HCT116 (cell line): Measurements from ENCODE around the gene KNTC1. TPM values are rescaled to one million over a fixed set of nuclear protein-coding genes. Genes with fewer than 3 reads are reported as not detected.

Experiments
- ATAC-seq: fragments of 200-7000 bp; cut with Tn5 transposase; 2 replicates; pipeline ENCODE4 v1.9.1; 2020; ENCODE audit warnings: mild to moderate bottlenecking, moderate library complexity
- BruUV-seq: library from RNA; stranded (reverse); fragments of 400-500 nt; replicated peaks from 2 replicates; lab custom pipeline; 2021; lab: Mats Ljungman, UMichigan
- CTCF ChIA-PET: fragments of 300-600 bp; sonication (Branson Sonifier 250); formaldehyde crosslinking; loops from one replicate; lab custom pipeline; 2021; ENCODE audit warnings: antibody characterized with exemption; lab: Charles Lee
- POLR2A ChIA-PET: fragments of 300-600, 350-600 bp; sonication (Branson Sonifier 250); formaldehyde crosslinking; loops from one replicate; lab custom pipeline; 2021; ENCODE audit warnings: antibody characterized with exemption; lab: Charles Lee
- RAD21 ChIA-PET, 2 experiments: fragments of 300-600 bp; sonication (Branson Sonifier 250); formaldehyde crosslinking; loops; one replicate each; lab custom pipeline; 2023; ENCODE audit warnings: low total read pairs in 2 of 2; ENCODE audit not compliant: uncharacterized antibody in 2 of 2, unreplicated experiment in 2 of 2, low non-redundant PET in 1 of 2; lab: Charles Lee
- DNase-seq: peaks from one replicate; pipeline ENCODE4 v3.0.0-alpha.2; 2010; ENCODE audit warnings: low read depth, low spot score
- H2AFZ ChIP-seq: fragments of 200-600 bp; shearing (Covaris generic), sonication (generic); 2 replicates; pipeline ENCODE4 v1.6.1; 2017; ENCODE audit warnings: low read depth, mixed run types, mixed read lengths, antibody characterized with exemption, low read length; ENCODE audit not compliant: poor library complexity, severe bottlenecking
- H3K27ac ChIP-seq: 2 replicates; pipeline ENCODE4 v1.5.1; 2012; ENCODE audit warnings: low read depth, low read length
- H3K27me3 ChIP-seq: fragments of 200-600 bp; sonication (generic); 2 replicates; pipeline ENCODE4 v1.6.1; 2016; ENCODE audit warnings: mixed run types, low read length, mixed read lengths; ENCODE audit not compliant: insufficient read depth
- H3K36me3 ChIP-seq, 2 experiments: fragments of 200-500 bp in 1 of 2; fragments of 200-600 bp in 1 of 2; sonication (Bioruptor generic) in 1 of 2; sonication (generic) in 1 of 2; 2 replicates each; pipeline versions ENCODE4 v1.5.1 to v1.6.1; 2014 to 2016; ENCODE audit warnings: low read length in 2 of 2, inconsistent platforms in 1 of 2, mixed read lengths in 1 of 2, mixed run types in 1 of 2; ENCODE audit not compliant: insufficient read depth in 2 of 2, control insufficient read depth in 1 of 2
- H3K4me1 ChIP-seq, 2 experiments: fragments of 200-600 bp in 1 of 2; sonication (generic) in 1 of 2; 2 replicates each; pipeline versions ENCODE4 v1.5.1 to v1.6.1; 2012 to 2017; ENCODE audit warnings: low read length in 2 of 2, inconsistent platforms in 1 of 2, mild to moderate bottlenecking in 1 of 2, mixed read lengths in 1 of 2, mixed run types in 1 of 2, moderate library complexity in 1 of 2; ENCODE audit not compliant: insufficient read depth in 2 of 2, control insufficient read depth in 1 of 2
- H3K4me2 ChIP-seq: fragments of 200-600 bp; sonication (generic); 2 replicates; pipeline ENCODE4 v1.6.1; 2017; ENCODE audit warnings: mixed run types, low read length, mixed read lengths
- H3K4me3 ChIP-seq, 2 experiments: fragments of 200-600 bp in 1 of 2; sonication (generic) in 1 of 2; replicated peaks in 1 of 2; 2 replicates each; pipeline ENCODE4 v1.5.1; 2011 to 2016; ENCODE audit warnings: low read length in 2 of 2, control low read depth in 1 of 2, low read depth in 1 of 2, mild to moderate bottlenecking in 1 of 2, mixed read lengths in 1 of 2, mixed run types in 1 of 2
- H3K79me2 ChIP-seq: fragments of 200-600 bp; sonication (generic); 2 replicates; pipeline ENCODE4 v1.6.1; 2017; ENCODE audit warnings: mild to moderate bottlenecking, mixed run types, low read length, moderate library complexity, mixed read lengths; ENCODE audit not compliant: insufficient read depth
- H3K9ac ChIP-seq: fragments of 200-600 bp; sonication (generic); 2 replicates; pipeline ENCODE4 v1.6.1; 2016; ENCODE audit warnings: low read length, mixed read lengths
- H3K9me2 ChIP-seq: fragments of 200-600 bp; sonication (generic), shearing (Covaris generic); 2 replicates; pipeline ENCODE4 v1.6.1; 2017; ENCODE audit warnings: mixed run types, mild to moderate bottlenecking, moderate library complexity; ENCODE audit not compliant: insufficient read depth
- H3K9me3 ChIP-seq, 2 experiments: fragments of 200-500 bp in 1 of 2; fragments of 200-600 bp in 1 of 2; sonication (Bioruptor generic) in 1 of 2; sonication (generic) in 1 of 2; 2 replicates each; pipeline ENCODE4 v1.6.1; 2014 to 2017; ENCODE audit warnings: low read length in 2 of 2, mixed read lengths in 2 of 2, inconsistent platforms in 1 of 2, low read depth in 1 of 2, mild to moderate bottlenecking in 1 of 2, mixed run types in 1 of 2, moderate library complexity in 1 of 2; ENCODE audit not compliant: control insufficient read depth in 1 of 2, insufficient read depth in 1 of 2
- H4K20me1 ChIP-seq: fragments of 200-600 bp; sonication (generic), shearing (Covaris generic); 2 replicates; pipeline ENCODE4 v1.6.1; 2017; ENCODE audit warnings: mixed run types, mild to moderate bottlenecking, moderate library complexity; ENCODE audit not compliant: insufficient read depth
- CEBPB ChIP-seq: IDR thresholded peaks from 2 replicates; pipeline ENCODE4 v1.6.1; 2012; ENCODE audit warnings: low read depth
- ELF1 ChIP-seq: IDR thresholded peaks from 2 replicates; pipeline ENCODE4 v1.6.1; 2012; ENCODE audit warnings: low read depth, borderline replicate concordance
- EZH2 ChIP-seq: fragments of 200-600 bp; sonication (generic); IDR thresholded peaks from 2 replicates; pipeline ENCODE4 v1.6.1; 2017; ENCODE audit warnings: antibody characterized with exemption, mixed run types
- EZH2phosphoT487 ChIP-seq: fragments of 200-600 bp; IDR thresholded peaks from 2 replicates; pipeline ENCODE4 v1.6.1; 2018; ENCODE audit warnings: antibody characterized with exemption, borderline replicate concordance
- FOSL1 ChIP-seq: IDR thresholded peaks from 2 replicates; pipeline ENCODE4 v1.6.1; 2012; ENCODE audit warnings: low read depth
- JUND ChIP-seq: IDR thresholded peaks from 2 replicates; pipeline ENCODE4 v1.6.1; 2012
- POLR2A ChIP-seq: IDR thresholded peaks from 2 replicates; pipeline ENCODE4 v1.7.0; 2011; ENCODE audit warnings: borderline replicate concordance; ENCODE audit not compliant: insufficient read depth, insufficient read length; ENCODE audit errors: extremely low read depth
- POLR2AphosphoS5 ChIP-seq: IDR thresholded peaks from 2 replicates; pipeline ENCODE4 v1.6.1; 2011; ENCODE audit warnings: mild to moderate bottlenecking, low read depth, low read length, moderate library complexity
- SIN3A ChIP-seq: IDR thresholded peaks from 2 replicates; pipeline ENCODE4 v1.6.1; 2012; ENCODE audit warnings: low read depth
- SP1 ChIP-seq: IDR thresholded peaks from 2 replicates; pipeline ENCODE4 v1.6.1; 2012; ENCODE audit warnings: low read depth
- SRF ChIP-seq: IDR thresholded peaks from 2 replicates; pipeline ENCODE4 v1.6.1; 2012; ENCODE audit warnings: low read depth
- TCF7L2 ChIP-seq: IDR thresholded peaks from 2 replicates; pipeline ENCODE4 v1.7.0; 2011; ENCODE audit warnings: borderline replicate concordance, inconsistent platforms; ENCODE audit not compliant: insufficient read depth, insufficient read length; ENCODE audit errors: extremely low read depth
- intact Hi-C: fragments of 100-400 bp; cut with micrococcal nuclease; formaldehyde crosslinking; loops from 2 replicates; pipeline ENCODE4 v1.10.0; 2022
- total RNA-seq: library from RNA; stranded (reverse); gene quantifications from one replicate; pipeline ENCODE4 v1.2.1, GENCODE V29; 2021; ENCODE audit not compliant: unreplicated experiment
- TF ChIP-seq, protein P1 (sequence below): IDR thresholded peaks from 2 replicates; pipeline ENCODE4 v1.6.1; 2012
- TF ChIP-seq, protein P2 (sequence below): IDR thresholded peaks from 2 replicates; pipeline ENCODE4 v1.6.1; 2011; ENCODE audit warnings: mild to moderate bottlenecking, low read length, moderate library complexity; ENCODE audit not compliant: insufficient replicate concordance; ENCODE audit errors: extremely low read depth

Gene KNTC1
- total RNA-seq, 1 experiment from 2014 or later: 70.2 TPM

DNA sequence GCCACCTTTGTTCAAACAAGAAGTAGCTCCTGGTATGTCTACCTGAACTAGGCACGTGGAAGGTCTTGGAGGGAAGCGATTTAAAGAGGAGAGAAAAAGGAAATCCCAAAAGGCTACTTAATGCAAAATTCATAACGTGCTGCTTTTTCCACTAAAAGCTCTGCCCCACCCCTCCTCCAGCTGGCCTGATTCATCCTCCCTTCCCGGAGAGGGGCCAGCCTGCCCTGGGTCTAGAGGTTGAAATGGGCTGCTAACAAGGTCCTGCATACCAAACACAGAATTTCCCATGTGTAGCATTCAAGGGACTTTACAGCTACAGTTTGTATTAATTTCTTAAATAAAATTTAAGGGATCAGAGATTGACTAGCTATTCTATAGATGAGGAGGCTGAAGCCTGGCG, 83.2 kb downstream of the KNTC1 start:
- H3K79me2 ChIP-seq: no peaks in the 10 kb centered on the region
- peaks cover 20 to 52% of the 10 kb centered on the region in 2 experiments; a peak in 3 of 4 replicates for H3K36me3 ChIP-seq
- no peak overlapping the region for H3K4me3 ChIP-seq
- DNase-seq (no peak), ATAC-seq (no peak)
- no peak overlapping the region for H3K4me2 ChIP-seq
- H3K9me2 ChIP-seq: no peaks in the 10 kb centered on the region
- H2AFZ ChIP-seq: no peak overlapping the region
- no peaks in the 10 kb centered on the region for H3K9me3 ChIP-seq
- ChIA-PET CTCF (no interaction called here), RAD21 (no interaction called here), POLR2A (no interaction called here)
- H3K27me3 ChIP-seq: no peaks in the 10 kb centered on the region
- intact Hi-C loops: no loop called here
- no peak overlapping the region for H3K9ac ChIP-seq
- TF ChIP-seq JUND (no peak), EZH2 (no peak), FOSL1 (no peak), SRF (no peak), CEBPB (no peak), EZH2phosphoT487 (no peak), ELF1 (no peak), SIN3A (no peak), POLR2A (no peak), TCF7L2 (no peak), SP1 (no peak), POLR2AphosphoS5 (no peak)
- TF ChIP-seq, protein P1, sequence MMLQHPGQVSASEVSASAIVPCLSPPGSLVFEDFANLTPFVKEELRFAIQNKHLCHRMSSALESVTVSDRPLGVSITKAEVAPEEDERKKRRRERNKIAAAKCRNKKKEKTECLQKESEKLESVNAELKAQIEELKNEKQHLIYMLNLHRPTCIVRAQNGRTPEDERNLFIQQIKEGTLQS: no peak
- TF ChIP-seq, protein P2, sequence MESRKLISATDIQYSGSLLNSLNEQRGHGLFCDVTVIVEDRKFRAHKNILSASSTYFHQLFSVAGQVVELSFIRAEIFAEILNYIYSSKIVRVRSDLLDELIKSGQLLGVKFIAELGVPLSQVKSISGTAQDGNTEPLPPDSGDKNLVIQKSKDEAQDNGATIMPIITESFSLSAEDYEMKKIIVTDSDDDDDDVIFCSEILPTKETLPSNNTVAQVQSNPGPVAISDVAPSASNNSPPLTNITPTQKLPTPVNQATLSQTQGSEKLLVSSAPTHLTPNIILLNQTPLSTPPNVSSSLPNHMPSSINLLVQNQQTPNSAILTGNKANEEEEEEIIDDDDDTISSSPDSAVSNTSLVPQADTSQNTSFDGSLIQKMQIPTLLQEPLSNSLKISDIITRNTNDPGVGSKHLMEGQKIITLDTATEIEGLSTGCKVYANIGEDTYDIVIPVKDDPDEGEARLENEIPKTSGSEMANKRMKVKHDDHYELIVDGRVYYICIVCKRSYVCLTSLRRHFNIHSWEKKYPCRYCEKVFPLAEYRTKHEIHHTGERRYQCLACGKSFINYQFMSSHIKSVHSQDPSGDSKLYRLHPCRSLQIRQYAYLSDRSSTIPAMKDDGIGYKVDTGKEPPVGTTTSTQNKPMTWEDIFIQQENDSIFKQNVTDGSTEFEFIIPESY: no peak
- BruUV-seq: no TSS peak
- no peak overlapping the region for H3K27ac ChIP-seq
- no peaks in the 10 kb centered on the region for H4K20me1 ChIP-seq
- no peaks in the 10 kb centered on the region for H3K4me1 ChIP-seq
